A673 (cell line): ENCODE data around the gene MAEA.

Experiments used
- CTCF ChIP-seq: fragments of 300-800, 200-600 bp; sonication (generic); conservative IDR thresholded peaks from 2 replicates; pipeline ENCODE4 v1.5.1; 2017; ENCODE audit warnings: low read depth, mild to moderate bottlenecking, antibody characterized with exemption, low read length, moderate library complexity, mixed read lengths
- EZH2 ChIP-seq: fragments of 200-600 bp; sonication (generic); IDR thresholded peaks from 2 replicates; pipeline ENCODE4 v1.6.1; 2017; ENCODE audit warnings: borderline replicate concordance, low read depth, mild to moderate bottlenecking, mixed read lengths, antibody characterized with exemption, low read length; ENCODE audit not compliant: poor library complexity, severe bottlenecking

DNA sequence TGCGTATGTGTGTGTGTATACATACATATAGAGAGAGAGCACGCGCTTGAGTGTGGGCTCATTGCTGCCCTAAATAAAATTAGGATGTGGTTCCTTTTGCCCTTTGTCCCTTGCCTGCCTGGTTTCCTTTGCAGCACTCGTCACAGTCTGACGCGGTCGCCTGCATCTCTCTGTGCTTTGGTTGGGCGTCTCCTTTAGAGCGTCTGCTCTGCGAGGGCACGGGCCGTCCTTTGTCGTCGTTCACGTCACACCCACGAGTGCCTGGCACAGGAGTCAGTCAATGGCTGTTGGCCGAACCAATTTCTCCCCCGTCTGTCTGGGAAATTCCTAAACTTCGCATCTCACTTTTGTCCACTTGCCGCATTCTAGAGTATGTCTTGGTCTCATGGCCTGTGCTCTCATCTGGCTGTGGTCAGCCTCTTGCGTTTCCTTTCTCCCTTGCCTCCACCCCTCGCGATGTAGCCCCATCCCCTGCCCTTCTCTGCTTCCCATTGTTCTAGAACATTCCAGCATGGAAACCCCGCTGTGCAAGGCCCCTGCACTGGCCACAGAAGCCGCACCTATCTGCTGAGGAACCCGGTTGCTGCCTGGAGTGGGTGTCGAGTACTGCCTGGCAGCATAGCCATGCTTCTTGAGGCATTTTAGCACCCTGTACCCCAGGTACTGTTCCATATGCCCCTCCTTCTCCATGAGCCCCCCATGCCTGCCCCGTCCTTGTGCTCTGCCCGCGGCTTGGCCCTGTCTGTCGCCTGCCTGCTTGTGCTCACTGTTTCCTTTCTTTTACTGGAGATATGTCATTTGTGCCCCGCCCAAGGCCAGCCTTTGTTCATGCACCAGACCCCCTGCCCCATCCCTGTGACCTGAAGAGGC lies 8.0 kb downstream of the MAEA start:
- TF ChIP-seq CTCF, result no peak
- TF ChIP-seq EZH2, result no peak
